ENCODE measurements around the gene DPY19L1.
"Not testable (repeated sequence)": the region's sequence is repeated elsewhere in the genome, so short reads cannot be mapped to it uniquely, and the experiment has no call there.

GRCh38 chr7:34917515-34917914, 119.8 kb downstream of the DPY19L1 start:
- TF ChIP-seq POLR2A, TAF1 (IDR thresholded peaks at IDR 0.05; ENCODE audit: low read depth, low read length): not testable (repeated sequence)

Data from GM12891 (cell line).